Measurements from ENCODE around the gene THEMIS.

DNA sequence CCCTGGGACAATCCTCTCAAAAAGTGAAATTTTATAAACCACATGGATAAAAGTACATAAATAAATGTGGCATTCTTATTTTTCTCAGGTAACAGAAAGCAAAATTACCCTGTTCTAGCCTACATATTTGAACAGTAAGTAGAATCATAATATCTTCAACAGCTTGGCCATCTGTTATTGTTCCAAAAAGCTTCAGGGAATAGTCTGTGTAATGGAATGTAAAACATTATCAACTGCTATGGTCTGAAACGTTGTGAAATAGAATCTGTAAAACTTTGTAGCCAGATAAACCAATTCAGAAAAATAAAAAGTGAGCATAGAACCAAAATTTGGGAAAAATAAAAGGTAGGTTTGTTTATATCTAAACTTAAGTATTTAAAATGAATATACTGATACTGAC is 114.7 kb downstream of the THEMIS start:
- TF ChIP-seq EGR1 (IDR thresholded peaks at IDR 0.05) (no peak), RAD21 (IDR thresholded peaks at IDR 0.05; ENCODE audit: low read depth) (no peak), TAF1 (IDR thresholded peaks at IDR 0.05; ENCODE audit: low read depth) (no peak), CEBPB (IDR thresholded peaks at IDR 0.05) (no peak), EP300 (IDR thresholded peaks at IDR 0.05; ENCODE audit: borderline replicate concordance) (no peak), NFIC (IDR thresholded peaks at IDR 0.05) (no peak), FOXM1 (IDR thresholded peaks at IDR 0.05; ENCODE audit: borderline replicate concordance, low read depth) (no peak), YY1 (IDR thresholded peaks at IDR 0.05; ENCODE audit: low read depth) (no peak), TEAD4 (IDR thresholded peaks at IDR 0.05) (no peak)
- TF ChIP-seq, protein P1, sequence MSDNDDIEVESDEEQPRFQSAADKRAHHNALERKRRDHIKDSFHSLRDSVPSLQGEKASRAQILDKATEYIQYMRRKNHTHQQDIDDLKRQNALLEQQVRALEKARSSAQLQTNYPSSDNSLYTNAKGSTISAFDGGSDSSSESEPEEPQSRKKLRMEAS (IDR thresholded peaks at IDR 0.05), result no peak
- TF ChIP-seq, protein P2, sequence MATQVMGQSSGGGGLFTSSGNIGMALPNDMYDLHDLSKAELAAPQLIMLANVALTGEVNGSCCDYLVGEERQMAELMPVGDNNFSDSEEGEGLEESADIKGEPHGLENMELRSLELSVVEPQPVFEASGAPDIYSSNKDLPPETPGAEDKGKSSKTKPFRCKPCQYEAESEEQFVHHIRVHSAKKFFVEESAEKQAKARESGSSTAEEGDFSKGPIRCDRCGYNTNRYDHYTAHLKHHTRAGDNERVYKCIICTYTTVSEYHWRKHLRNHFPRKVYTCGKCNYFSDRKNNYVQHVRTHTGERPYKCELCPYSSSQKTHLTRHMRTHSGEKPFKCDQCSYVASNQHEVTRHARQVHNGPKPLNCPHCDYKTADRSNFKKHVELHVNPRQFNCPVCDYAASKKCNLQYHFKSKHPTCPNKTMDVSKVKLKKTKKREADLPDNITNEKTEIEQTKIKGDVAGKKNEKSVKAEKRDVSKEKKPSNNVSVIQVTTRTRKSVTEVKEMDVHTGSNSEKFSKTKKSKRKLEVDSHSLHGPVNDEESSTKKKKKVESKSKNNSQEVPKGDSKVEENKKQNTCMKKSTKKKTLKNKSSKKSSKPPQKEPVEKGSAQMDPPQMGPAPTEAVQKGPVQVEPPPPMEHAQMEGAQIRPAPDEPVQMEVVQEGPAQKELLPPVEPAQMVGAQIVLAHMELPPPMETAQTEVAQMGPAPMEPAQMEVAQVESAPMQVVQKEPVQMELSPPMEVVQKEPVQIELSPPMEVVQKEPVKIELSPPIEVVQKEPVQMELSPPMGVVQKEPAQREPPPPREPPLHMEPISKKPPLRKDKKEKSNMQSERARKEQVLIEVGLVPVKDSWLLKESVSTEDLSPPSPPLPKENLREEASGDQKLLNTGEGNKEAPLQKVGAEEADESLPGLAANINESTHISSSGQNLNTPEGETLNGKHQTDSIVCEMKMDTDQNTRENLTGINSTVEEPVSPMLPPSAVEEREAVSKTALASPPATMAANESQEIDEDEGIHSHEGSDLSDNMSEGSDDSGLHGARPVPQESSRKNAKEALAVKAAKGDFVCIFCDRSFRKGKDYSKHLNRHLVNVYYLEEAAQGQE (IDR thresholded peaks at IDR 0.05; ENCODE audit: low read depth), result no peak
